Stimulated activated CD8-positive, alpha-beta memory T cell treated with anti-CD3 and anti-CD28 coated beads, Interleukin-2, amount 100 ng/mL, for 1 hour (primary cell): Measurements from ENCODE around the gene DUSP12.

Experiments
- DNase-seq, 2 donors: peaks; one replicate each; pipeline ENCODE4 v3.0.0-alpha.2; 2020; ENCODE audit warnings: low read depth in 2 of 2

The DUSP12 gene

DNA sequence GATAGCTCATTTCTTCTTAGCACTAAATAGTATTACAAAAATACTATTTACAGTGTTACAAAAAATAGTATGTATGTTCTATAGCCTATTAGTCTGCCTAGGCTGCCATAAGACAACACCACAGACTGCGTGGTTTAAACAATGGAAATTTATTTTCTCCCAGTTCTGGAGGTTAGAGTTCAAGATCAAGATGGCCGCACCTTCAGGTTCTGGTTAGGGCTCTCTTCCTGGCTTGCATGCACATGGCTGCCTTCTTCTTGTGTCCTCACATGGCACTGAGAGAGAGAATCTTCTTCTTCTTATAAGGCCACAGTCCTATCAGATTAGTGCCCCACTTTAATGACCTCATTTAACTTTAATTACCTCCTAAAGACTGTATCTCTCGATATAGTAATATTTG, 20.7 kb downstream of the DUSP12 start:
- DNase-seq, result no peak

DNA sequence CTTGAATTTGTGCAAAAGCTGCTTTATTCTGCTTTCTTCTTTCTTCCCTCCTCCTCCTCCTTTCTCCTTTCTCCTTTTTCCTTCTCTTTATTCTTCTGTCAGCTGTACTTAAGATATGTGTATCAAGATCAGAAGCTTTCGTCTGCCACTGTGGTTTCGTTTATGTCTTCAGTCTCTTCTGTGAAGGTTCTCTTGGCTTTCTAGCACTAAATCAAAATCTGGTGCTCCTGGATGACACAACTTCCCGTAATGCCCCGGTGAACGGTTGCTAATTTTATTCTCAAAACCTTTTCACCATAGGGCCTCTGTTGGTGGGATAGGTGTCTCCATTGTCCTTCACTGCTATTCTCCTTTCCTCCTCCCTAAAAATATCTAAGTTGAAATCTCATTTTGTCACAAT, 21.6 kb downstream of the DUSP12 start:
- no peak for DNase-seq

DNA sequence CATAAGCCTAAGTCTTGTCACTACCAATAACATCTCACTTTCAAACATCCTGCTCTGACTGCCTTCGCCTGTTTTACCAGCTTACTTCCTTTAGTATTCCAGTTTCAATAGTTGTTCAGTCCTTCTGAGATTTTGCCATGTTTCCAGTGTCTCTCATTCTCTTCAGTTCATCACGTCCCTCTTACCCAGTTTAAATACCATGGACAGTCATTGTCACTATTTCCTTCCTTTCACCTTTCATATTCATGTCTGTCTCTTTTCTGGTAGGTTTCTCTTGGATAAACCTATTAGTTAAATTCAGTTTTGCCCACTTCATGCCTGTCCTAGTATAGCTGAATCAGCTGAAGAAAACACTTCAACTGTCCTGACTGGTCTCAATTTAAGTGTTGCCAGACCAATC, 22.4 kb downstream of the DUSP12 start:
- DNase-seq, result no peak

DNA sequence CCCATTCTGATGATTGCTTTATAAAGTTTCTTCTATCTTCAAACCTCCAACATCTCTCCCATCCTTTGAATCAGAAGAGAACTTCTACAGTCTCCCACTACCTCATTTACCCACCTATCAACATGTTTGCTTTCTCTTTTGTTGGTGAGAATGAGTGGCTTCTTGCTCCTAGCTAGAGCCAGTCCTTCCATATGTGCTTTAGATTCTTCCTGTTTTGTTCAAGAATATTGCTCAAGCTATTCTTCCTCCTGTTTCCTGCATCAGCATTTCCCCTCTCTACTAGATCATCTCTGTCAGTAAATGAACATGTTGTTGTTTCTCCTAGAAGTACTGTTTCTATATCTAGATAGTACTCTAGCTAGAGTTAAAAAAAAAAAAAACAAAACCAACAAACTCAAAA, 22.8 kb downstream of the DUSP12 start:
- no peak for DNase-seq

DNA sequence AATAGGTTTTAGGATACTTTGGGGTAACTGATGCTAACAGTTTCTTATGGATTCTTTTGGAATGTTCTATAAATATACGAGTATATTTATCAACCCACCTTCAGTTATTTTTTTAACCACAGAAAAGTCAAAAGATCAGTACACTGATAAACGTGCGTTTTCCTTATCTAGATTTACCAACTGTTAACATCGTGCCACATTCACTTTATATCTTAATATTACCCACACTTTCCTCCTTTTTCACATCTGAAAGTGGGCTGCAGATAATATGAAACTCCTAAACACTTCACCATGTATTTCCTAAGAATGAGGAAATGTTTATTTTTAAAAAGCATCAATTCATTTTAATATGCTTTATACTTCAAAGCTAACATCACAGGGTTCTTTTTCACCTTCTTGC, 24.2 kb downstream of the DUSP12 start:
- DNase-seq, result no peak

DNA sequence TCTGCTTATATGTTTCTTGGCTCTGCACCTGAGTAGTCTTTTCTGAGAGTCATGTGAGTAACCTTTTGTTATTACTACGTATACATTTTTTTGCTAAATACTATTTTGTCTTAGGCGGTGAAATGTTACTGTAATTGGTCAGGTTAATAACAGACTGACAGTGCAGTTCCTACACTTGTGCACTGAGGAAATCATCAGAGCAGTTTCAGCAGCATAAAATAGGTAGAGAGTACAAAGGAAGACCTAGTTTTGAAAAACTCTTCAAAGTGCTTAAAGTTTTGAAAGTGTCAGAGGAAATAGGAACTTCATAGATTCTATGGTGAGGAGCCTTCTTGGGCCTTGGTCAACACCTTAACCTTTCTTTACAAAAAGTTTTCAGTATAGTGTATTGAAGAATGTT, 27.7 kb downstream of the DUSP12 start:
- DNase-seq, result no peak

DNA sequence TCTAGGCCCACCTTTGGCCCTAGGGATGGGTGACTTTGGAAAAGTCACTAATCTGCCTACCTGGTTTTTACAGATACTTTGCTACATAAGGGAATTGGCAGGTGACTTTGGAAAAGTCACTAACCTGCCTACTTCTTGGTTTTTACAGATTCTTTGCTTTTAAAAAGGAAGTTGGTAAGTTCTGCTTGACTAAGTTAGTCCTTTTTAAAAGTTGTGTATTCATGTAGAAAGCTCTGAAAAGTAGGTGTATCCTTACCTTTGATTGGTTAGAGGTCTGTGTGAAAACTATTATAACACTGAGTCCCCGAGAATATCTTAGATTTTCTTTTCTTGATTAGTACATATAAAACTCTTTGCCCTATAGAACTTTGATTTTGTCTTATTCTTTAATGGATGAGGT, 28.9 kb downstream of the DUSP12 start:
- DNase-seq, result no peak

DNA sequence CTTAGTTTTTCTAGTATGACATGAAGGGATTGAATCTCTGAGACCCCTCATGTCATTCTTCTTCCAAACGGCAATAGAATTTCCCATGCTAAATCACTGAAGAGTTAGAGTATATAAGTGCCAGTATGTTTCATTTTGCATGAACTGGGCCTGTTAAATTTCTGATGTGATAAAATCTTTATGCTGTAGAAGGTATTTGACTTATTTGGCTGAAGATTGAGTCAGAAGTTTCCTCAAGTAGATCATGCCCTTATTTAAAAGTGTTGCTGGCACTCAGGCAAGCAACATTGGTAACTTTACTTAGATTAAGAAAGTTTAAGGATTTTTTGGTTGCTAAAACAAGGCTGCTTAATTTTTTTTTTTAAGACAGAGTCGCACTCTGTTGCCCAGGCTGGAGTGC, 29.8 kb downstream of the DUSP12 start:
- DNase-seq, result no peak

DNA sequence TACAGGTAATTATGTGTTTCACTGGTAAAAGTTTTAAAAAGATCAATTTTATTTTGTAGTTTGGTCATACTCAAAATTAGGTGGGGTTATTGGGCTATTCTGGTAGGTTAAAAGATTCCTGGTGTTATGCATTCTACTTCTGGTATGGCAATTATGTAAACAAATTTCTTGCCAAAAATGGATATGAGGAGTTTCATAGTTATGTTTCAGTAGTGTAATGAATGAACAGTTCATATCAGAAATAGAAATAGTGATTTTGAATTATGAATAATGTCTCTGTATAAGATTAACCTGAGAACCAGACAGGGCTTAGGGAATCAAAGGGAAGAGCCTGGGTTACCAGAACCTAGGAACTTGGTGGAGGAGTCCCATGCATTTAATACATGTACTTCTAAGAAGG, 32.4 kb downstream of the DUSP12 start:
- no peak for DNase-seq

DNA sequence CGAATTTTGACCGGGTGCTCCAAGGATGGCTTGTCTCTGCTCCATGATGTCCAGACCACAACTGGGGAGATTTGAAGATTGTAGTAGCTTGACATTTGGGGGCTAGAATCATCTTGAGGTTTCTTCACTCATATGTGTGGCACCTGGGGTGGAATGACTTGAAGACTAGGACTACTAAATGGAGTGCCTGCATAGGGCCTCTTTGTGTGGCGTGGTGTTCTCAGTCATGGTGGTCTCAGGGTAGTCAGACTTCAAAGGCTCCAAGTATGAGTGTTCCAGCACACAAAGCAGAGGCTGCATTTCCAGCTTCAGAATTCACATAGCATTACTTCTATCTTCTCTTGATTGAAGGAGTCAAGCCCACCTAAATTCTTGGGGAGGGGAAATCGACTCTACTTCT, 33.3 kb downstream of the DUSP12 start:
- DNase-seq, result no peak

DNA sequence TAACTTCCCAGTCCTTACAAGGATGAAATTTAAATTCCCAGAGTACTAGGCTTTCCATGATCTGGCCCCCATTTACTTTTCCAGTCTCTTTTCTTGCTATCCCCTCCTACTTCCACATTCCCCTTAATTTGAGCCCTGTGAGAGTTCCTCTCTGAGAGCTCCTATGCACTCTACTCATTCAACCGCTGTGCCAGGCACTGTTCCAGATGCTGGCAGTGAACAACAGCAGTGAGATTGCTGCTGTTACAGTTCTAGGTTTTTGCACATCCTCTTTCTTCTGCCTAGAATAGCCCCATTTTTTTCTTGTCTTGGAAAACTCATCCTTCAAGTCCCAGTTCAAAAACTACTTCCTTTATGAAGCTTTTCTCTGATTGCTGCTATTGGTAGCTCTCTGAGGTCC, 35.4 kb downstream of the DUSP12 start:
- no peak for DNase-seq

DNA sequence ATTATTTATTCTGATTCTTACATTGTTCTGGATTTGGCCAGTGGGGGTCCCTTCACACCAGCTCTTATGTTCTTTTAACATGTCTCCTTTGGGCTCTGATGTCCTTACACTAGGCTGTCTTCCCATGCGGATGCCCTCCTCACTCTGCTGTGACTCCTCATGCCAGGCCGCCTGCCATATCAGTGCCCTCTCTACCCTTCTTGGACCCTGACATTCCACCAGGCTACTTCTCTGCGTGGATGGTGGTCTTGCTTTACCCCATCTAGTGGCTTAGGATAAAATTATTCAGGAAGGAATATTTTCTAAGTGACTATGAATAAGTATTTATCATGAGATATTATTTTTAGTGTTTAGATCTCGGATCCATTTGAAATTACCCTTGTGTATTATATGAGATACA, 37.8 kb downstream of the DUSP12 start:
- DNase-seq, result no peak

DNA sequence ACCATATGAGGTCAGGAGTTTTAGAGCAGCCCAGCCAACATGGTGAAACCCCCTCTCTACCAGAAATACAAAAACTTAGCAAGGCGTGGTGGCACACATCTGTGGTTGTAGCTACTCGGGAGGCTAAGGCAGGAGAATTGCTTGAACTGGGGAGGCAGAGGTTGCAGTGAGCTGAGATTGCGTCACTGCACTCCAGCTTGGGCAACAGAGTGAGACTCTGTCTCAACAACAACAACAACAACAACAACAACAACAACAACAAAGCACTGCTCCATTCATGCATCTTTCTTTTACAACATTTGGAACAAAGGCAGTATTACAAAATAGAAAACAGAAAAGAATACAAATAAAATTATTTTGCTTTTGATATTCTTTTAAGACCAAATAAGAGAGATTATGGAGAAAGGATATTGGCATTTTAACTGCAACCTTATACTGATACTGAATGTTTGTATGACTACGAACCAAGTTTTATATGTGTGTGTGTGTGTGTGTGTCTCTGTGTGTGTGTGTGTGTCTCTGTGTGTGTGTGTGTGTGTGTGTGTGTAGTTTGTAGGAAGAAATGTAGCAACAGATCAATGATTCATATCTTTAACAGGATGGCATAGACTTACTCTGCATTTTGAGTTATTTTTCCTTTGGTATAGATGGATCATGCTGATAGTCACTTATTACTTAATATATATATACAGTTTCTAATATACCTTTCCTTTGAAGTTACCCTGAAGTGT, 41.2 kb downstream of the DUSP12 start:
- no peak for DNase-seq

DNA sequence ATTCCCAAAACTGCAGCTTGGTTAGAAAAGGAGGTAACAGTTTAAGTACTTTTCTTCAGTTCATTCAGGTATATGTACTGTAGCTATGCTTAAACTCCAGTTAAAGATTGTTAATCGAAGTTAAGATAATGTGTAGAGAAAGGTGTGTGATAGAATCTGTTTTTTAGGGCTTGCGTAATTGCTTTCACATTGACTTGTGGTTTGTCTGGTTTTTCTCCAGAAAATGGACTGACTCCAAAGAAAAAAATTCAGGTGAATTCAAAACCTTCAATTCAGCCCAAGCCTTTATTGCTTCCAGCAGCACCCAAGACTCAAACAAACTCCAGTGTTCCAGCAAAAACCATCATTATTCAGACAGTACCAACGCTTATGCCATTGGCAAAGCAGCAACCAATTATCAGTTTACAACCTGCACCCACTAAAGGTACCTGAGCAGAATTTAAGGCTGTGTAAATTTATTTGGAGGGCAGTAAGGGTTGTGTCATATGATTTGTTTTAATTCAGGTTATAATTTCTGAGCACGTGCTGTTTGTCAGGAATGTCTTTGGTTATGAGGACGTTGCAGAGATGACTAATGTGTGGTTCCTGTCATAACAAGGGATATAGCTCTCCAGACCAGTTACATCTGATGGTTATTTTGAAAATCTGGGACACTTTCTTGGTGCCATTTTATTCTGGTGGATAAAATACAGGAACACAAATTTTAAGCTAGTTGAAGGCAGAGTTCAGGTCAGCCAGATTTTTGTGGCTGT, 42.5 kb downstream of the DUSP12 start:
- no peak for DNase-seq

DNA sequence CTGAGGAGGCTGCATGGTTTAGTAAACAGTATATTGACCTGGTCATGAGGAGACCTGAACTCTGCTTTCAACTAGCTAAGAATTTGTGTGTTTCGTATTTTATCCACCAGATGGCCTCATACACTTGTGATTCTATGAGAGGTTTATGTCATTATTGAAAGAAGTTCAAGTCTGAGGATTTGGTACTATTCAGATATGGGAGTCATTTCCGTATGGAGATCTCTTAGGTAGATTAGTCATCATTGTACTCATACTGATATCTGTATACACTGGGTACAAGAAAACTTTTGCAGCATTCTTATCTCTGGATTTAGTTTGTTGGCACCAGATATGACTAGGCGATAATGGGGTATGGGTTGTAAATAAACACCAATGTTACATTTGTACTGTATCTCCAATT, 43.2 kb downstream of the DUSP12 start:
- no peak for DNase-seq

DNA sequence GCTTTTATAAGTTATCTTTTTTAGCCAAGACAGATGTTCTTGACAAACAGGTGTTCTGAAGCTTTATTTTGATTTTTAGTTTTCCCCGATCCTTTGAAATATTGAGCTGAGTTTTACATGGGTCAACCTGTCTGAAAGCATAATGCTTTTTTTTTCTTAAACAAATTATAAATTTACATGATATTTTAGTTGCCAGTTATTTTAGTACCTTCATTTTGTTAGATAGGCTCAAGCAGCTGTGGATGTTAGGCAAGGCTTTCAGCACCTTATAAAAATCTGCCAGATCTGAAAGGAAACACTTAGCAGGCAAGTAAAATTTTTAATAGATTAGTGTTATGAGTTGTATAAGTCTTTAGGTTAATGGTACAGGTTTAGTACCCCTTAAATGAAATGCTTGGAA, 50.2 kb downstream of the DUSP12 start:
- no peak for DNase-seq

DNA sequence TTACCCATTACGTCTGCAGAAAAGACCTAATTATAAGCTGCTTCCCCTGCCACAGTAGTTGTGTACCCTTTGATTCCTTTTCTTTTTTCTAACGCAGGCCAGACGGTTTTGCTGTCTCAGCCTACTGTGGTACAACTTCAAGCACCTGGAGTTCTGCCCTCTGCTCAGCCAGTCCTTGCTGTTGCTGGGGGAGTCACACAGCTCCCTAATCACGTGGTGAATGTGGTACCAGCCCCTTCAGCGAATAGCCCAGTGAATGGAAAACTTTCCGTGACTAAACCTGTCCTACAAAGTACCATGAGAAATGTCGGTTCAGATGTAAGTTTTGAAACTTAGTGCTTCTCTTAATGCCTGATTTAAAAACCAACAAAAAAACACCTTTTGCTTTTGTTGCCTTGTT, 52.4 kb downstream of the DUSP12 start:
- no peak for DNase-seq

DNA sequence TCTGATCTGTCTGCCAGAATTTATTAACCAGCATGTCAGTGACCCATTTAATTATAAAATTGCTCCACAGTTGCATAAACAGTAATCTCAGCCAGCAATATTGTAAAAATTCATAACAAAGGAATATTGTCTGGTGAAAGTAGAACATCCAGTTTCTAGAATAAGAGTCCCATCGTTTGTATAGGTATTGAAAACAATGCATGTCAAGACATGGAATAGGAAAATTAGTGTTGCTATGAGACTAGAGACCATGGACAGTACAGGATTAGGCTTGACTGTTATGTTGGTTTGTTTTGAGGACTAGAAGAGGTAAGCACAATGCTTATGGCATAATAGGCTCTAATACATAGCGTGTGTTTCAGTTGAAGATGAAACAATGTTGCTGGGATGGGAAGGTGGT, 53.6 kb downstream of the DUSP12 start:
- DNase-seq, result no peak

DNA sequence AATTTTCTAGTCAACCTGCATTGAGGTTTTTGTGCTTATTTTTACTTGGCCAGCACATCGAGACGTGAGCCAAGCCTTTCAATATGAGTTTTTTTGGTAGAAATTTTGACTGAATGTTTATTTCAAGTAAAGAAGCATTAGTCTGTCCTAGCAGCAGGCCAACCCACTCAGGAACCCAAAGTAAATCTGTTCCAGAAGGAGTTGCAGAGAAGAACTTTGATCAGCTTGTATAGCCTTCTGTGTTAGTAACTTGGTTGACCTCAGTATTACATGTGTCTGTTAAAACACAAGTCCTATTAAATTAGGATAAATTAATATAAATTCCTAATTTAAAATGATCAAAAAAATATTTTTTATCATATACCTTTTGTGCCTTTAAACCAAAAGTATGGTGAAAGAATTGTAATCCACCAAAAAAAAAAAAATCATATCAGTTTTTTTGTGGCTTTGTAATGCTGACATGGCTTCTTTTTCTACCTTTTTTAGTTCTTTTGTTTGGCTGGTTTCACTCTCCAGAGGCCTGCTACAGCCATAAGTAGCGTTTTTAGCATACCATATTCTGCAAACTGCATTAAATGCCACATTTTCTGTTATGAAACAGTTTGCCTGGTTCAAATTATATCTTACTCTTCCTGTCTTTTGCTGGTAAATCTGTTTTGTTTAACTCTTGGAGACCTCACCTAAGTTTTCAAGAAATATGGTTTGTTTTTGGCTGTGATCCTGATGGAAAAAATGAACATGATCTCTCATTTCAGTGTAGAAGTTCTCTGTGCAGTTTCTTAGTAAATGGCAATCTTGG, 56.0 kb downstream of the DUSP12 start:
- no peak for DNase-seq
